Urinary bladder (tissue), 4 donors: Measurements from ENCODE around the gene PDZRN3. TPM values are rescaled to one million over a fixed set of nuclear protein-coding genes. Genes with fewer than 3 reads are reported as not detected.
A peak's percentile ranks its signal among the peaks of the same experiment; 100 is the strongest.

ENCODE experiments used
- DNase-seq: peaks from one replicate; pipeline ENCODE4 v3.0.0-alpha.2; 2015; ENCODE audit errors: extremely low spot score
- H3K27ac ChIP-seq: one replicate; pipeline ENCODE4 v1.5.1; 2013; ENCODE audit warnings: low read depth, mild to moderate bottlenecking, moderate library complexity
- H3K36me3 ChIP-seq: one replicate; pipeline ENCODE4 v1.6.1; 2013; ENCODE audit warnings: mild to moderate bottlenecking, moderate library complexity; ENCODE audit not compliant: insufficient read depth
- H3K4me1 ChIP-seq: one replicate; pipeline ENCODE4 v1.6.1; 2013; ENCODE audit warnings: mild to moderate bottlenecking, moderate library complexity; ENCODE audit not compliant: insufficient read depth
- H3K4me3 ChIP-seq: one replicate; pipeline ENCODE4 v1.5.1; 2013; ENCODE audit warnings: low read depth, low read length
- WGBS: extraction: QIAGEN DNeasy Blood & Tissue Kit; methylation state at CpG from one replicate; pipeline ENCODE4 v1.1.7; 2013; 5-methylcytosine and 5-hydroxymethylcytosine counted together
- polyA plus RNA-seq: library from polyadenylated mRNA; stranded (reverse); fragments of 200-250 nt; gene quantifications from one replicate; pipeline ENCODE4 v1.2.3, GENCODE V29; 2013
- total RNA-seq: library from RNA; depleted of rRNA; stranded (reverse); fragments of >200 nt; gene quantifications from one replicate; pipeline ENCODE4 v1.2.3, GENCODE V29; 2014
- donor health status: healthy with polysubstance abuse.
- donor health status: healthy.

The PDZRN3 gene
- total and polyA plus RNA-seq, 2 donors, result 61.6 to 98.0 TPM

- Histone ChIP-seq H3K4me1 (no peaks in the 10 kb centered on the region), H3K27ac (peak overlapping the region; percentile 53), H3K4me3 (no peak overlapping the region), H3K36me3 (no peaks in the 10 kb centered on the region)
- DNase-seq, result no peak
- WGBS, result 48% methylated on average over 3 of the region's 3 CpGs
These were observed 204.8 kb downstream of the PDZRN3 start for GRCh38 chr3:73419942-73420341.

GRCh38 chr3:73419179-73419803 lies 205.4 kb downstream of the PDZRN3 start:
- DNase-seq, result peak; percentile 32
- H3K27ac ChIP-seq, result no peak overlapping the region
- no peaks in the 10 kb centered on the region for H3K36me3 ChIP-seq
- no peak overlapping the region for H3K4me3 ChIP-seq
- no peaks in the 10 kb centered on the region for H3K4me1 ChIP-seq
- WGBS, result 25% methylated on average over 14 of the region's 14 CpGs

GRCh38 chr3:73418681-73419080 lies 206.1 kb downstream of the PDZRN3 start:
- 43% methylated on average over 4 of the region's 4 CpGs for WGBS
- peak overlapping the region; percentile 6 for H3K27ac ChIP-seq
- DNase-seq, result no peak
- no peak overlapping the region for H3K4me3 ChIP-seq
- H3K4me1 ChIP-seq, result no peaks in the 10 kb centered on the region
- no peaks in the 10 kb centered on the region for H3K36me3 ChIP-seq

GRCh38 chr3:73415118-73415517 lies 209.6 kb downstream of the PDZRN3 start:
- H3K4me3 ChIP-seq, result no peak overlapping the region
- no peak overlapping the region for H3K27ac ChIP-seq
- no peaks in the 10 kb centered on the region for H3K4me1 ChIP-seq
- no peaks in the 10 kb centered on the region for H3K36me3 ChIP-seq
- WGBS, result 96% methylated on average over 2 of the region's 2 CpGs
- DNase-seq, result no peak

GRCh38 chr3:73413619-73414018 lies 211.1 kb downstream of the PDZRN3 start:
- WGBS, result 96% methylated on average over 9 of the region's 9 CpGs
- Histone ChIP-seq H3K27ac (no peak overlapping the region), H3K4me1 (no peaks in the 10 kb centered on the region), H3K36me3 (no peaks in the 10 kb centered on the region), H3K4me3 (no peak overlapping the region)
- no peak for DNase-seq

- no peak for DNase-seq
- no peaks in the 10 kb centered on the region for H3K36me3 ChIP-seq
- 81% methylated on average over 5 of the region's 5 CpGs for WGBS
- no peak overlapping the region for H3K4me3 ChIP-seq
- H3K27ac ChIP-seq, result no peak overlapping the region
- H3K4me1 ChIP-seq, result no peaks in the 10 kb centered on the region
These were observed 212.7 kb downstream of the PDZRN3 start for GRCh38 chr3:73411993-73412392.

GRCh38 chr3:73411545-73411944 lies 213.2 kb downstream of the PDZRN3 start:
- Histone ChIP-seq H3K4me3 (no peak overlapping the region), H3K36me3 (no peaks in the 10 kb centered on the region), H3K27ac (no peak overlapping the region), H3K4me1 (no peaks in the 10 kb centered on the region)
- 82% methylated on average over 7 of the region's 7 CpGs for WGBS
- DNase-seq, result no peak

- Histone ChIP-seq H3K27ac (no peak overlapping the region), H3K4me3 (no peak overlapping the region), H3K4me1 (peaks cover 2% of the 10 kb centered on the region), H3K36me3 (no peaks in the 10 kb centered on the region)
- WGBS, result 70% methylated on average over 10 of the region's 10 CpGs
- no peak for DNase-seq
These were observed 215.5 kb downstream of the PDZRN3 start for GRCh38 chr3:73409138-73409763.

GRCh38 chr3:73408634-73409033 lies 216.1 kb downstream of the PDZRN3 start:
- WGBS, result 75% methylated on average over 10 of the region's 10 CpGs
- Histone ChIP-seq H3K36me3 (no peaks in the 10 kb centered on the region), H3K4me1 (peaks cover 2% of the 10 kb centered on the region), H3K4me3 (no peak overlapping the region), H3K27ac (no peak overlapping the region)
- DNase-seq, result no peak

GRCh38 chr3:73407577-73407976 lies 217.2 kb downstream of the PDZRN3 start:
- H3K27ac ChIP-seq, result no peak overlapping the region
- no peak overlapping the region for H3K4me3 ChIP-seq
- 73% methylated on average over 2 of the region's 2 CpGs for WGBS
- H3K4me1 ChIP-seq, result peaks cover 2% of the 10 kb centered on the region
- H3K36me3 ChIP-seq, result no peaks in the 10 kb centered on the region
- no peak for DNase-seq

- Histone ChIP-seq H3K4me1 (peaks cover 2% of the 10 kb centered on the region), H3K4me3 (peak overlapping the region; percentile 17), H3K27ac (no peak overlapping the region), H3K36me3 (no peaks in the 10 kb centered on the region)
- no peak for DNase-seq
- 36% methylated on average over 4 of the region's 4 CpGs for WGBS
These were observed 218.9 kb downstream of the PDZRN3 start for GRCh38 chr3:73405853-73406252.

- DNase-seq, result no peak
- H3K4me3 ChIP-seq, result no peak overlapping the region
- no peak overlapping the region for H3K27ac ChIP-seq
- H3K36me3 ChIP-seq, result no peaks in the 10 kb centered on the region
- 85% methylated on average over 4 of the region's 4 CpGs for WGBS
- H3K4me1 ChIP-seq, result peaks cover 2% of the 10 kb centered on the region
These were observed 219.7 kb downstream of the PDZRN3 start for GRCh38 chr3:73405000-73405399.

- H3K4me3 ChIP-seq, result no peak overlapping the region
- H3K36me3 ChIP-seq, result no peaks in the 10 kb centered on the region
- no peak overlapping the region for H3K27ac ChIP-seq
- DNase-seq, result no peak
- peaks cover 2% of the 10 kb centered on the region for H3K4me1 ChIP-seq
- WGBS, result 40% methylated on average over 5 of the region's 5 CpGs
These were observed 220.3 kb downstream of the PDZRN3 start for GRCh38 chr3:73404435-73404834.

- Histone ChIP-seq H3K27ac (no peak overlapping the region), H3K36me3 (no peaks in the 10 kb centered on the region), H3K4me1 (peaks cover 2% of the 10 kb centered on the region), H3K4me3 (no peak overlapping the region)
- no peak for DNase-seq
- 92% methylated on average over 3 of the region's 3 CpGs for WGBS
These were observed 221.3 kb downstream of the PDZRN3 start for GRCh38 chr3:73403444-73403843.
